Fibroblast of skin of right quadriceps (primary cell): Measurements from ENCODE around the gene RAB11B.
"Not testable (repeated sequence)": the region's sequence is repeated elsewhere in the genome, so short reads cannot be mapped to it uniquely, and the experiment has no call there.

Experiments
- DNase-seq: peaks from one replicate; pipeline ENCODE4 v3.0.0-alpha.2; 2013

The RAB11B gene

DNA sequence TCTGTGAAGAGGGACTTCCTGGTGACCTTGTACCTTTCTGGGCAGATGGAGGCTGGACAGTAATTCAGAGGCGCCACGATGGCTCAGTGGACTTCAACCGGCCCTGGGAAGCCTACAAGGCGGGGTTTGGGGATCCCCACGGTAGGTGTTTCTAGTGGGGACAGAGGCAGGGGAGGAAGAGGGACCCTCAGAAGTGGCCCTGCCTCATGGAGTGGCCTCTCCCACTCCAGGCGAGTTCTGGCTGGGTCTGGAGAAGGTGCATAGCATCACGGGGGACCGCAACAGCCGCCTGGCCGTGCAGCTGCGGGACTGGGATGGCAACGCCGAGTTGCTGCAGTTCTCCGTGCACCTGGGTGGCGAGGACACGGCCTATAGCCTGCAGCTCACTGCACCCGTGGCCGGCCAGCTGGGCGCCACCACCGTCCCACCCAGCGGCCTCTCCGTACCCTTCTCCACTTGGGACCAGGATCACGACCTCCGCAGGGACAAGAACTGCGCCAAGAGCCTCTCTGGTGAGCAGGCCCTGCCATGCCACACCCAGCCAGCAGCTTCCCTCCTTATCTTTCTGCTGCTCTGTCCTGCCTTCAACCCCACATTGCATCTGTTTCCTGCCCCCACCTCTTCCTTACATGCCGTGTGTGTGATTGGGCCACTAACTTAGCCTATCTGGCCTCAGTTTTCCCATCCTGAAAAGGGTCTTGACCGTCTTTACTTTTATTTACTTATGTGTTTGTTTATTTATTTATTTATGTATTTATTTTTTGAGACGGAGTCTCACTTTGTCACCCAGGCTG is 19.0 kb upstream of the RAB11B start:
- DNase-seq: no peak

DNA sequence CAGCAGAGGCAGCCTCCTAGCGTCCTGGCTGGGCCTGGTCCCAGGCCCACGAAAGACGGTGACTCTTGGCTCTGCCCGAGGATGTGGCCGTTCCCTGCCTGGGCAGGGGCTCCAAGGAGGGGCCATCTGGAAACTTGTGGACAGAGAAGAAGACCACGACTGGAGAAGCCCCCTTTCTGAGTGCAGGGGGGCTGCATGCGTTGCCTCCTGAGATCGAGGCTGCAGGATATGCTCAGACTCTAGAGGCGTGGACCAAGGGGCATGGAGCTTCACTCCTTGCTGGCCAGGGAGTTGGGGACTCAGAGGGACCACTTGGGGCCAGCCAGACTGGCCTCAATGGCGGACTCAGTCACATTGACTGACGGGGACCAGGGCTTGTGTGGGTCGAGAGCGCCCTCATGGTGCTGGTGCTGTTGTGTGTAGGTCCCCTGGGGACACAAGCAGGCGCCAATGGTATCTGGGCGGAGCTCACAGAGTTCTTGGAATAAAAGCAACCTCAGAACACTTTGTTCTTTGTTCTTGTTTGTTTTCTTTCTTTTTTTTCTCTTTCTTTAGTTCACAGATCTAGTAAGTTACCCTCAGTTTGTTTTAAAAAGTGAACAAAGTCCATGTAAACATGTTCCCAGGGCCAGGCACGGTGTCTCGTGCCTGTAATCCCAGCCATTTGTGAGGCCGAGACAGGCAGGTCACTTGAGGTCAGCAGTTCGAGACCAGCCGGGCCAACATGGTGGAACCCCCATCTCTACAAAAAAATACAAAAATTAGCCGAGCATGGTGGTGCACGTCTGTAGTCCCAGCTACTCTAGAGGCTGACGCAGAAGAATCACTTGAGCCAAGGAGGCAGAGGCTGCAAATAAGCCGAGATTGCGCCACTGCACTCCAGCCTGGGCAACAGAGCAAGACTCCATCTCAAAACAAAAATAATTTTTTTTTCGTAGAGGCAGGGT is 16.0 kb upstream of the RAB11B start:
- no peak for DNase-seq

DNA sequence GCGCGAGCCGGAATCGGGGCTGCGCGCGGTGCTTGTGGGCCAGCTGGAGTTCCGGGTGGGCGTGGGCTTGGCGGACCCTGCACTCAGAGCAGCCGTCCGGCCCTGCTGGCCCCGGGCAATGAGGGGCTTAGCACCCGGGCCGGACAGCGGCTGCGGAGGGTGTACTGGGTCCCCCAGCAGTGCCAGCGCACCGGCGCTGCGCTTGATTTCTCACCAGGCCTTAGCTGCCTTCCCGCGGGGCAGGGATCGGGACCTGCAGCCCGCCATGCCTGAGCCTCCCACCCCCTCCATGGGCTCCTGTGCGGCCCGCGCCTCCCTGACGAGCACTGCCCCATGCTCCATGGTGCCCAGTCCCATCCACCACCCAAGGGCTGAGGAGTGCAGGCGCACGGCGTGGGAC is 14.4 kb upstream of the RAB11B start:
- not testable (repeated sequence) for DNase-seq

GRCh38 chr19:8376373-8376974 is 13.7 kb upstream of the RAB11B start:
- not testable (repeated sequence) for DNase-seq

DNA sequence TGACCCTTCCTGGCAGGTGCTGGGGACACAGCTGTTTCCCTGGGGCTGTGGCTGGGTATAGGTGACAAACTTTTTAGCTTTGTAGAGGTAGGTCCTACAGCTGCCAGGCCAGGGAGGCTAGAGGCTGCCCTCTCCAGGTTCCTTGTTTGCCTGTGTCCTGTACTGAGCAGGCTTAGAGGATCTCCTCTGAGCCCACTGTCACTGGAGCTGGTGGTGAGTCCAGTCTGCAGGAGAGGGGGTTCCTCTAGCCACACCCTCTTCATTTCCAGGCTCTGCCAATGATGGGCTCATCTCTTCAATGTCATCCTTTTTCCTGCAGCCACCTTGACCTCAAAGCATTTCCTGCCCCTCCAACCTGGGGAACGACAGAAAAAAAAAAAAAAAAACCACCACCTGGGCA is 12.6 kb upstream of the RAB11B start:
- DNase-seq: no peak

- DNase-seq: not testable (repeated sequence)
These were observed 10.8 kb upstream of the RAB11B start for GRCh38 chr19:8379156-8379891.

DNA sequence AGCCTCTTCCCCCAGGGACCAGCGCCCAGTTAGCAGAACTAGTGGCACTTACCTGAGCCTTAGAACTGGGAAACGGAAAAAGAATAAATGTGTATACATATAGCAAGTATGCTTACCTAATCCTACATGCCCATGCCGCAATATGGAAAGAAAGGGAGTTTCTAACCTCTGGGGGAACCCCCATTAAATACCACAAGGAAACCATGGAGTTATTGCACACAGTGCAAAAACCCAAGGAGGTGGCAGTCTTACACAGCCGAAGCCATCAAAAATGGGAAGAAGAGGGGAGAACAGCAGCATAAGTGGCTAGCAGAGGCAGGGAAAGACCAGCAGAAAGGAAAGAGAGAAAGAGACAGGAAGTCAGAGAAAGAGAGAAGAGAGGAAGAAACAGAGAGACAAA is 5.6 kb upstream of the RAB11B start:
- DNase-seq: not testable (repeated sequence)

- not testable (repeated sequence) for DNase-seq
These were observed 5.1 kb upstream of the RAB11B start for GRCh38 chr19:8385103-8385502.

GRCh38 chr19:8385566-8385965 is 4.6 kb upstream of the RAB11B start:
- not testable (repeated sequence) for DNase-seq

DNA sequence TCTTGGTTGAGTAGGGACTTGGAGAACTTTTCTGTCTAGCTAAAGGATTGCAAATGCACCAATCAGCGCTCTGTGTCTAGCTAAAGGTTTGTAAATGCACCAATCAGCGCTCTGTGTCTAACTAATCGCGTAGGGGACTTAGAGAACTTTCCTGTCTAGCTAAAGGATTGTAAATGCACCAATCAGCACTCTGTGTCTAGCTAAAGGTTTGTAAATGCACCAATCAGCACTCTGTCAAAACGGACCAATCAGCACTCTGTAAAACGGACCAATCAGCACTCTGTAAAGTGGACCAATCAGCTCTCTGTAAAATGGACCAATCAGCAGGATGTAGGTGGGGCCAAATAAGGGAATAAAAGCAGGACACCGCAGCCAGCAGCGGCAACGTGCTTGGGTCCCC is 3.7 kb upstream of the RAB11B start:
- not testable (repeated sequence) for DNase-seq

DNA sequence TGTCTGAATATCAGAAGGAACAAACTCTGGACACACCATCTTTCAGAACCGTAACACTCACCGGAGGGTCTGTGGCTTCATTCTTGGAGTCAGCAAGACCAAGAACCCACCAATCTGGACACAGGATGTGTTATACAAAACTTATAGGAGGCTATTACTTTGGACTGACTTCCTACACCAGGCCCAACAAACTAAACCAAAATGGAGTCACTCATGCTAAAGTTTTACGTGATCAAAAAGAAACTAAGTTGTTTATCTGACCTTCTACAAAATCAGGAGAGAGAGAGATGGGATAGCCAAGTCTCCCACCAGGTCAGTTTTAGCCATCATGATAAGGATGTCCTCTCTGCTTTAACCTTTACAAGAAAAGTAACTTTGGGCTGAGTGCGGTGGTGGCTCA is 3.2 kb upstream of the RAB11B start:
- no peak for DNase-seq

DNA sequence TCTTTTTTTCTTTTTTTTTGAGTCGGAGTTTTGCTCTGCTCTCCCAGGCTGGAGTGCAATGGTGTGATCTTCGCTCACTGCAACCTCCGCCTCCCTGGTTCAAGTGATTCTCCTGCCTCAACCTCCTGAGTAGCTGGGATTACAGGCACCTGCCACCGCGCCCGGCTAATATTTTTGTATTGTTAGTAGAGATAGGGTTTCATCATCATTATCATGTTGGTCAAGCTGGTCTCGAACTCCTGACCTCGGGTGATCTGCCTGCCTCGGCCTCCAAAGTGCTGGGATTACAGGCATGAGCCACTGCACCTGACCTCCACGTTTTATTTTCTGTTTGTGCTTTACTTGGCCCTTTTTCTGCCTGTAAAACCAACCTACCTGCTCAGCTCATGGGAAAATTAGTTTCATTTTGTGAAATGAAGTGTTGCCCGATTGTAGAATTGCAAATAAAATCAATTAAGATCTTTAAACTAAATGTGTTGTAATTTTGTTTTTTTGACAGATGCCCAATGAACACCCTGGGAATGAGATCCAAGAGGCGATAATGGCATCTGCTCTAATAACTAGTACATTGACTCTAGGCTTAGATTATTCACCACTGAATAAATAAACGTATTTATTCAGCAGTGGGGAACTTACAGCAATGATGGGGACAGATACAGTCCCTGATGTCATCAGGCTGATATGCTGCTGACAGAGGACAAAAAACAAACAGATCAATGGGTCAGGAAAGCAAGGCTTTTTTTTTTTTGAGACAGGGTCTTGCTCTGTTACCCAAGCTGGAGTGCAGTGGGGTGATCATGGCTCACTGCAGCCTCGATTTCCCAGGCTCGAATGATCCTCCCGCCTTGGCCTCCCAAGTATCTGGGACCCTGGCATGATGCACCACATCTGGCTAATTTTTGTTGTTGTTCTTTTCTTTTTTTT is 2.2 kb upstream of the RAB11B start:
- DNase-seq: no peak

GRCh38 chr19:8388612-8388958 is 1.6 kb upstream of the RAB11B start:
- no peak for DNase-seq

- DNase-seq: peak; percentile 91
These were observed 439 bp downstream of the RAB11B start for GRCh38 chr19:8390617-8390981.

DNA sequence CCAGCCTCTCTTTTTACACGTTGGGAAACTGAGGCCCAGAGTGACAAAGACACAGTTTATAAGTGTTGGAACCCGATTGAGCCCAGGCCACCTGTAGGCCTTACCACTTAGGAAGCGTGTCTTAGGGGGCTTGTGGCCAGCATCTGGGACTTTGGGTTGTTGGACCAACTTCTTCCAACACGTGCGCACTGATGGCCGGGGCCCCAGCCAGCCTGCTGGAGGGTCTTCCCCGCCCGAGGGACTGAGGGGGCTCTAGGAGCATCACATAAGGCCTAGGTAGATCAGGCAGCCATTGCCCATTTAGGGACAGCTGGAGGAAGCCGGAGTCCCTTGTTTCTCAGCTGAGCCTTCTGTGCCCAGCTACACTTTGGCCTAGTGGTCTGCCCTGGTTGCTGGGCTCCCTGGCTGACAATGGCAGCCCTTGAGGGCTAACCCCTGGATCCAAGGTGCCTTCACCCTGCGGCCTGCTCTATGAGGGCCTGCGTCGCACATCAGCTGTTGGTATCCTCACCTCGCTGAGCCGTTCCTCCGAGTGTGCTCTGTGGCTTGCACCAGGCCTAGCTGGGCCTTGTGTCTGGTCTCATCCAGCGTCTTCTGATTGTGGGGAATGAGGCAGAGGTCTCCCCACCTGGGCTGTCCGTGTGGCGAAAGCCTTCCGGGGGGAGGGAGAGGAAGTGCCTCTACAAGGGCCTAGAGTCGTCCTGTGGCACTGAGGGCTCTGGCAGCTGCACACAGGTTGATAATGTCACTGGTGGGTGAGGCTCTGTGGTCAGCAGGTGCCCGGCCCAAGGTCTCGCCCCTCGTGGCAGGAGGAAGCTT is 1.2 kb downstream of the RAB11B start:
- no peak for DNase-seq

GRCh38 chr19:8392017-8392591 is 1.9 kb downstream of the RAB11B start:
- no peak for DNase-seq

DNA sequence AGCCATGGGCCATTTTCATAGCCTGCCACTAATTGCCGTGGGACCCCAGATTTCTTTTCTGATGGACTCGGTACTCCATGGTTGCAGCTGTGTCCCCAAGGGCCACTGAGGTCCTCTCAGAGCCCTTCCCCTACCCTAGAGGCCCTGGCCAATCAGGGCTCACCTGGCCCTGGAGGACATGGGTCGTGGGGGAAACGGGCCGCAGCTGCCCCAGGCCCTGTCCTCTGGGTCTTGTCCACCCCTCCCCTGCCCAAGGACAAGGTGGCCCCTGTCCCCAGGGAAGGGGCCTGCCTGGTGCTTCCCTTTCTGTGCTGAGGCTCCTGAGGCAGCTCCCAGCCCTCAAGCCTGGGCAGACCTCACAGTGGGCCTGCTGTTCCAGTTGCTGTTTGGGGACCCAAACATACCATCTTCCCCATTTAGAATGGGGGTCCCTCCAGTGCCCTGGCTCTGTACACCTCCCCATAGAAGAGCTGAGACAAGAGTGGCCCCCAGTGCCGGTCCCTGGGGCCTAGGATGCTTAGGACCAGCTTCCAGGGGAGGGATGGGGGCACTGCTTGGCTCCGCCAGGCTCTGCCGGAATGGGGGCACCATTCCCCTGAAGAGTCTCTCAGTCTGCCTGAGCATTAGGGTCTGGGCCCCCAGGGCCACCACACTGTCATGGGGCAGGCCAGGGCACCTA is 3.2 kb downstream of the RAB11B start:
- no peak for DNase-seq

DNA sequence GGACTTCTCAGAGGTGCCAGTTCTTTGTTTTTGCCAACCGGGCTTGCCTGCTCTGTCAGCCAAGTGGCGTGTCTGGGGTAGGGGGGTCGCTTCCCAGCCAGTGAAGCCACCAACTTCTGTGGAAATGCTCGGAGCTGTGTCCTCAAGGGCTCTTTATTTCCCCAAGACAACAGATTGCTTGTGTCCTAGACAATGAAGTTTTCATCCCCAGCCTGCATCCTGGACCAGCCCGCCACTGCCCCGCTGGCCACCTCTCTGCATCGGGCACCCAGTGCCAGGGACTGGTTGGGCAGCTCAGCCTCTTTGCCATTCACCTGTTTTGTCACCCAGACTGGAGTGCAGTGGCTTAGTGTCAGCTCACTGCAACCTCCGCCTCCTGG is 3.7 kb downstream of the RAB11B start:
- DNase-seq: no peak

GRCh38 chr19:8395621-8396082 is 5.5 kb downstream of the RAB11B start:
- DNase-seq: no peak

DNA sequence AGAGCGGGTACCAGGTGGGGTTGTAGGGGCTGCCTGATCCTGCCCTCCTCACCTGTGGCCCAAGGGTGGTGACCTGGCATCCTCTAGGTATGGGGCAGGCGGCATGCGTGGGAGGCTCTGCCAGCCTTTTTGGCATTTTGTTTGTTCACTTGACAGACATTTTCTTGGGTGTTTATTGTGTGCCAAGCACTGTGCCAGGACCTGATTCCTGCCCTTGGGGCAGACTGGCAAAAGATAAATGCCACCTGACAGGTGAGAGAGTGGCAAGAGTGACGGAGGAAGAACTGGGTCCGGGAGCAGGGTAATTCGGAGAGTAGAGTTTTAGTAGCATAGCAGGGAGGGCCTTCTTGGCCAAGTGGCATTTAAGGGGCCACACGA is 6.0 kb downstream of the RAB11B start:
- no peak for DNase-seq
